ENCODE data around the gene SERGEF.

SERGEF gene

GRCh38 chr11:17805873-17806272, 207.0 kb downstream of the SERGEF start:
- no peak for DNase-seq (ENCODE audit: low read depth)
- TF ChIP-seq CTCF (conservative IDR thresholded peaks at IDR 0.05; ENCODE audit: low read depth, low read length), result no peak
- no peak overlapping the region for H3K4me3 ChIP-seq (ENCODE audit: low read length)

- H3K4me3 ChIP-seq (ENCODE audit: low read length), result no peak overlapping the region
- TF ChIP-seq CTCF (conservative IDR thresholded peaks at IDR 0.05; ENCODE audit: low read depth, low read length), result no peak
- DNase-seq (ENCODE audit: low read depth), result no peak
These were observed 207.8 kb downstream of the SERGEF start for GRCh38 chr11:17805043-17805442.

- H3K4me3 ChIP-seq (ENCODE audit: low read length), result no peak overlapping the region
- DNase-seq (ENCODE audit: low read depth), result no peak
- TF ChIP-seq CTCF (conservative IDR thresholded peaks at IDR 0.05; ENCODE audit: low read depth, low read length), result no peak
These were observed 209.0 kb downstream of the SERGEF start for GRCh38 chr11:17803754-17804334.

- TF ChIP-seq CTCF (conservative IDR thresholded peaks at IDR 0.05; ENCODE audit: low read depth, low read length), result no peak
- H3K4me3 ChIP-seq (ENCODE audit: low read length), result no peak overlapping the region
These were observed 210.4 kb downstream of the SERGEF start for GRCh38 chr11:17802491-17802890.

GRCh38 chr11:17801166-17801565, 211.7 kb downstream of the SERGEF start:
- TF ChIP-seq CTCF (conservative IDR thresholded peaks at IDR 0.05; ENCODE audit: low read depth, low read length), result no peak
- DNase-seq (ENCODE audit: low read depth), result no peak

More at GRCh38 chr11:17802491-17802890, 210.4 kb downstream of the SERGEF start:
- DNase-seq (ENCODE audit: low read depth), result no peak

GRCh38 chr11:17799147-17799546, 213.7 kb downstream of the SERGEF start:
- H3K4me3 ChIP-seq (ENCODE audit: low read length), result no peak overlapping the region
- no peak for DNase-seq (ENCODE audit: low read depth)
- TF ChIP-seq CTCF (conservative IDR thresholded peaks at IDR 0.05; ENCODE audit: low read depth, low read length), result no peak

More at GRCh38 chr11:17801166-17801565, 211.7 kb downstream of the SERGEF start:
- no peak overlapping the region for H3K4me3 ChIP-seq (ENCODE audit: low read length)

- TF ChIP-seq CTCF (conservative IDR thresholded peaks at IDR 0.05; ENCODE audit: low read depth, low read length), result no peak
- no peak overlapping the region for H3K4me3 ChIP-seq (ENCODE audit: low read length)
- DNase-seq (ENCODE audit: low read depth), result no peak
These were observed 214.1 kb downstream of the SERGEF start for GRCh38 chr11:17798716-17799115.
